HG03060 (cell line): ENCODE data around the gene MTOR.

Source experiments
- ATAC-seq: cut with Tn5 transposase; IDR thresholded peaks from one replicate; pipeline ENCODE4 v1.9.1; 2021; ENCODE audit warnings: low read depth, moderate number of reproducible peaks; ENCODE audit not compliant: unreplicated experiment

MTOR gene

DNA sequence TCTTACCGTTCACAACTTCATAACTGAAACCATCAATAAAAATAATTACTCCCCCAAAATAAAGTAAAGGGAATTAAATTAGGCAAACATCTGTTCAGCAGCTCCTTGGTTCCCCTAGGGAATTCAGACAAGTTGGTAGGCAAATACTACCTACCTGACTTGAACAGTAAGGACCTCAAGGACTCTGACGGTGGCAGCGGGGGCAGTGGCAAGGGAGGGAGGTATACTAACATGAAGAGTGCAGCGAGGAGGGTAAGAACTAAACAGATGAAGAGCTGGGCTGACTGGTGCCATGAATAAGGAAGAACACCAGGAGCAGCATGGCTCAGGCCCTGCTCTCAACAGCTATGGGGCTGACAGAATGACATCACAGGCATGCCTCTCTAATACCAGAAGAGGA, 33.1 kb downstream of the MTOR start:
- no peak for ATAC-seq

DNA sequence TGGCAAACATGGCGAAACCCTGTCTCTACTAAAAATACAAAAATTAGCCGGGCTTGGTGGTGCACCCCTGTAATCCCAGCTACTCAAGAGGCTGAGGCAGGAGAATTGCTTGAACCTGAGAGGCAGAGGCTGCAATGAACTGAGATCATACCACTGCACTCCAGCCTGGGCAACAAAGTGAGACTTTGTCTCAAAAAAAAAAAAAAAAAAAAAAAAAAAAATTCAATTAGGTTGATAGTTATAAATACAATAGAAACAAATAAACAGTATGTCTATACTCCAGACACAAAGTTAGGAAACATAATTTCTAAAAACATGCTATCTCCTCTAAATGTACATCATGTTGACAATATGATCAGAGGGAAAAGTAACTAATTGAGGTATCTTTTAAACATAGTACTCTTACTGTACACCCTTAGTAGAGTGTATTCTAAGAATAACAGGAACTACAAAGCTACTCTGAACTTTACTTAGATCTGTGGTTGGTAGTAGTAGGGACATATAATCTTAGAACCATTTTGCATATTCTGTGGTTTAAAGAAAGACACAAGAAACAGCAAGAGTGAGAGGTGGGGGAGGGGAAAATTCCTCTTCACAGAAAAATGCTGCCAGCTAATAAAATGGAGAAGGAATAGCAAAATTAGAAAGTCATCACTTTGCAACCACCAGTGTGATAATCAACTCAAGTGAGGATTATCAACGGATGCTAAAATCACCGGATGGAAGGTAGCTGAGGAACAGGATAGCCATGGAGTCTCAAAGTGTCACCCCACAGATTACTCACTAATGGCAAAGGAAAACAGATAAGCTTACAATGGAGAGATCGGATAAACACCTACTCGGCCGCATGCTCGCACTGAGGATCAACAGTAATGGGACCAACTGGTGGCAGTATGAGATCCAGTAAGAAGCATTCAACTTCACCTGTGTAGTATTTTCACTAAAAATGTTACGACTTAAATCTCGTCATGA, 35.0 kb downstream of the MTOR start:
- ATAC-seq, result no peak

DNA sequence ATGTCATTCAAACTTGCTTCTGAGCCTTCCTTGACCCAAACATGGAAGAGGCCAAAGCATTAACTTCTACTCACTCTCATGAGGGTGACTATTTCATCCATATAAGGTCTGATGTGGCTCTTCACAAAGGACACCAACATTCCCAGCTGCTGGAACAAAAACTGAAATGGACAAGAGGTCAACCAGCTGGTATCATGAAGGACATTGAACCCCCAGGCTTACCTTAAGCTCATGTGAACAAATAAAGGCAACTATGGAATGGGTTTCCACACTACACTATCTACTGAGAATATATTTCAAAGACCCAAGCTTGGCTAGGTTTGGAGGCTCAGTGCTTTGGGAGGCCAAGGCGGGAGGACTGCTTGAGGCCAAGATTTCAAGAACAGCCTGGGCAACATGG, 46.3 kb downstream of the MTOR start:
- ATAC-seq, result no peak

DNA sequence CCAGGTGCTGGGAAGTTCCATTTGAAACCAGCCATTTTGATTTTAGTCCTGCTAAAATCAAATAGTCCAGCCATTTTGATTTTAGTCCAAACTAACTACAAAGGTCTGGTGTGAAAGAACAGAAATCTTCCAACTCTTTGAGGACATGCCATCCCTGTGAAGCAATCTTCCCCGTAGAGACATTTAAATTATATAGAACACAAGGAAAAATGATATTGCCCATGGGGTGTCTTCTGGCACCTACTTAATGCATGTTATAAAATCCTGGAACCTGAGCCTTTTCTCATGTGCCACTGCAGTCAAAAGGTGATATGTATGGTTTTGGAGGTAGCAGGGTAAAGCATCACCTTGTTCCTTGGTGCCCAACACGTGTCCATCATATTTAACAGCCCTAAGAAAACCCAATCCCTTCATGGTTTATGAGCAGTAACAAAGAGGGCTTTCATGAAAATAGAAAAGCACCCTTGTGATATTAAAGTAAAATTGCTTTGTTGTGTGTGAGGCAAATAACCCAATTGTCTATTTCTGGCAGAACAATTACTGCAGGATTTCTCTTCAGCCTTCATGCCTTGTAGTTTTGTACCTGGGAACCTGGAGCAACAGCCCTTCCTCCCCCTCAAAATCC, 46.9 kb downstream of the MTOR start:
- no peak for ATAC-seq

DNA sequence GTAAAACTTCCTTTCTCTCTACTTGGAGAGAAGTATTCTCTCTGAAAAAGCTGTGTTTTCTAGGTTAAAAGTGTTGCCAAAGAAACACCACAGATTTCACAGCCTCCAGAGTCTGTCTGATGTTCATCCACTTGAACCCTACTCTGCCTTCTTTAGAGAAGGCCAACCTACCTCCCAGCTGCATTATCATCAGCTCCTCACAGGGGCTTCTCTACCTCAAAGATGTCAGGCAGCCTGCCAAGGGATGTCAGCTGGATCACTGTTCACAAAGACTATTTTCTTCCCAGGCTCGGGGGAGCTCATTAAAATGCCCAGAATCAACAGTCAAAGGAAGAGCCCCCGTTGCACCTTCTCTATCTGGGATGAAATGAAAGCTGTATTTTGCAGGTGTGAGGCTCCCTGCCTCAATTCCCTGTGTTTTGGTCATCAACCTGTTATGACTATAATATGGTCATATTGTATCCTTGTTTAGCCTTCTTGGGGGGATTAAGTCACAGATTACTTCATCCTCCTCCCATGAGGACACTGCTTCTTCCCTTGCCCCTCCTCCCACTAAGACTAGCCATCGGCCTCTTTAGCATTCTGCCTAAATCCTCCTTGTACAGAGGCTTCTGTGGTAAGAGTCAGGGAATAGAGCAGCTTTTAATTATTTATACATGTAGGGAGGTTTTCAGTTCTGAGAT, 47.5 kb downstream of the MTOR start:
- ATAC-seq, result no peak

DNA sequence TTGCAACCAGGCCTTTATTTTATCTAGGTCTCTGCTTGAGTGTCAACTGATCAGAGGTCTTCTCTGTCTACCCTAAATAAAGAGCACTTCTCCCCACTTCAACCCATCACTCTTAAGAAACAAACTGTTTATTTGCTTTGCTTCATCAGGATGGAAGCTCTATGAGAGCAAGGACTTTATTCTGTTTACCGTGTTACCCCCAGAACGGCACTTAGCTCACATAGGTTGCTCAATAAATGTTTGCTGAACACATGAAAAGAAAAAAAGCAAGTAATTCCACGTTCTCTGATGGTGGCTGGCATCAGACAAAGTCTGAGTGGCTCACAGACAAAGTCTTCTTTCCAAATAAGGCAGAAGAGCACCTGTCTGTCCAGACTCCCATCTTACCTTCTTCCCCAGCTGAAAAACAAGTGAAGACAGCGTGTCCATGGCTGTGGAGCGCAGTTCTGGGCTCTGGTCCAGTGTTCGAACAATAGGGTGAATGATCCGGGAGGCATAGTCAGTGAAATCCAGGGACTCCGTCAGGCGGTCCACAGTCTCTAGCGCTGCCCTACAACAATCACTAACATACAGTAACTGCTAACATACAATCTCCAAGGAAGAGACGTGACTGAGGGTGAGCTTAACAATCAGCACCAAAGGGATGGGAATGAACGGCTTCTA, 50.3 kb downstream of the MTOR start:
- no peak for ATAC-seq

DNA sequence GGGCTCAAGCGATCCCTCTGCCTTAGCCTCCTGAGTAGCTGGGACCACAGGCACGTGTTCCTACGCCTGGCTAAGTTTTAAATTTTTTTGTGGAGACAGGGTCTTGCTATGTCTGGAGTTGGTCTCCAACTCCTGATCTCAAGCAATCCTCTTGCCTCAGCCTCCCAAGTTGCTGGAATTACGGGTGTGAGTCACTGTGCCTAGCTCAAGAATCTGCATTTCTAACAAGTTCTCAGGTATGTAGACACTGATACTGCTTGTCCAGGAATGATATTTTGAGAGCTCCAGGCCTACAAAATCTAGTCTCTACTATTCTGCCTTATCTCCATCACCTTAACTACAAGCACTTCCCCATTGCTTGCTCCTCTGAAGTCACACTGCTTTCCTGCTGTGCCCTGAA, 50.9 kb downstream of the MTOR start:
- ATAC-seq, result no peak

DNA sequence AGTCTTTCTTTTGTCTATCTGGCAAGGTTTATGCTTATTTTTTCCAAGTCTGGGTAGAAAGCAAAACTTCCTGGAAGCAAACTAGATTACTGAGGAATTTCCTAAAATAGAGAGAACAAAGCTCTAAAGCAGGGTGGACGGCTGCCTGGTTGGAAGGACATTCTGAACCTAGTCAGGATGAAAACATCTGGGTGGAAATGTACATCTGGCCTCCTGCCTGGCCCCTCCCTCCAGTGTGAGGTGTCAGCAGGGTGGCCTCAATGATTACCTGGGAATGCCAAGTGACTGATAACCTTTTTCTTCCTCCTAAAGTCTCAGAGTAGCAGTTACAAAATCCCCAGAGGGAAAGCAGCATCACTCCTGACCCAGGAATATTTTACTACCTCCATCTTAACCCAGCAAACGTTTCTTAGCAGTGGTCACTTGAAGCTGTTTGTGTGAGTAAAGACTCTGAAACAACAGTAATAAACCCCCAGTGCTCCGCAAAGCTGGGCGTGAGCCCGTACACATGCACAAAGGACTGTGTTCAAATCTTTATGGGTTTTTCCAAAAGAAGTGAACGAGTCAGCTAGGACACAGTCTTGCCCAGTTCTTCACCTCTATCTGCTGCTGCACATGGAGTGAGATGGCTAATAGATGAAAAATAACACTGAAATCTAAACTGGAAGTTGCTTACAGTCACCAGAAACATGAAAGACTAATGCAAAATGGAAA, 54.3 kb downstream of the MTOR start:
- no peak for ATAC-seq

DNA sequence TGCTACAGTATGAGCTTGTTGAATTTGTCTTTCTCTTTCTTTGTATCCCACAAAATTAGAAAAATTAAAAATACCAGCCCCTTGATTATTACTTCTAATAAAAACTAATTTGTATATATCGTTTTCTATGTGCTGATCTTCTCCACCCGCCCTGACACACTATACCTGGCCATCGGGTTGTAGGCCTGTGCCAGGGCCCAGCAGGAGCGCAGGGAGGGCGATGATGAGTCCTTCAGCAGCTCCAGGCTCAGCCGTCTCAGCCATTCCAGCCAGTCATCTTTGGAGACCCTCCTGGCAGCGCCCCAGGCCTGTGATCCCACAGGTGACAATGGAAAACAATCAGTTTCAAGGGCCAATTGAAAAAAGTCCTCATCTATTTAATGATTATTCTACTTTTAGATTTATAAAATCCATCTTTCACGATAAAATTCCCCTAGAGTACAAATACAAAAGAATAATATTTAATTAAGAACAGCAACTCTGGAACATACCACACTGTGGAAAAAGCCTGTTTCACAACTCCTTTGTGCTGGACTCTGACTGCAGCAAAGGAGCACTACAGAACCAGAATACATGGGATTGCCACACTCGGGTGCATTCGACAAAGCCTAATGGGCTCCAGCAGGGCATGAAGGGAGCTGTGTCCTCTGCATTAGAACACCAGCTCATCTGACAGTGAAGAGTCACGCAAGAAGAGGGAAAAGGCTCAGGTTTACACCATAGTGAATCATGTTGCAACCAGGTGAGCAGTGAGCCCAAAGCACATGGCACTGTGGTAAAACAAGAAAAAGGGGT, 57.8 kb downstream of the MTOR start:
- no peak for ATAC-seq

DNA sequence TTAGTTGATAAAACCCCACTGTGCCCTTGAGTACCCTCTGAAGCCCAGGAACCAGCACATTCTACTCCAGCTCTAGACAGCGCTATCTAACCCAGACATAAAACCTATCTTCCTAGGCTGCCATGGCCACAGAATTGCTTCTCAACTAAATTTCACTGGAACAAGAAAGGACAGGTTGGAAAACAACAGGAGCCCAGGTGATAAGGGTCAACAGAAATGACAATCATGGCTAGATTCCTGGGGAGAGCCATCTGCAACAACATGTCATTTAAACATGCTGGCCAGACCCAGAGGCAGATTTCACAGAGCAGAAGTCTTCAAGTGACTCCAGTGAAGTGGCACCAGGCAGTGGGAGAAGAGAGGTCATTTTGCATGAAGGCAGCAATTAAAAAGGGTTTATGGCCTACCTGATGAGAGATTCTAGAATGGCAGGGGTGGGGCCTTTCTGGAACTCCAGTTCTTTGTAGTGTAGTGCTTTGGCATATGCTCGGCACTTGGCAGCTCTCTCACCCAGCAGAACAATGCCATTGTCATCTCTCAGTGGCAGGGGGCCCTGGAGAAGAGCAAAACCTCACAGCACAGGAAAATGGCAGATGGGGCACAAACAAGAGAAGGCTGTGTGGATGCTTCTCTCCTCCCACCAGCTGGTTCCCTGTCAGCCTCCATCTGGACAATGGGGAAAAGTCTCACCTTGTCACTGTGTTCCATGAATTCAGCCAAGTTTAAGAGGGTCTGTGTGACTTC, 63.3 kb downstream of the MTOR start:
- no peak for ATAC-seq

DNA sequence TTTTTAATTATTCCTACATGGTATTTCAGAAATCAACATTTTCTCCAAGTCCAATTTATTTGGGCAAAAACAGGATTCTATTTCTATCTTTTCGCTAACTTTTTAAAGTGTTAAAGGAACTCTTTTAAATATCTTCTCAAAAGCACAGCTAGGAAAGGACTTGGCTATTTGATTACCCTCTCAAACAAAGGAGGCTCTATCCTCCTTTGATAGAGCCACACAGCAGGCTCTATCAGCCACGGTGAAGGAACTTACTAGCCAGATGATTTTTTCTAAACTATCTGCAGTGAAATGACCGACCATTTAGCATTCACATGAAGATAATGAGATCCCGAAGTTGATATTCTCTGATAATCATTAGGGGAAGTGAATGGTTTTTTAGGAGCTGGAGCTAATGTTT, 64.1 kb downstream of the MTOR start:
- no peak for ATAC-seq

DNA sequence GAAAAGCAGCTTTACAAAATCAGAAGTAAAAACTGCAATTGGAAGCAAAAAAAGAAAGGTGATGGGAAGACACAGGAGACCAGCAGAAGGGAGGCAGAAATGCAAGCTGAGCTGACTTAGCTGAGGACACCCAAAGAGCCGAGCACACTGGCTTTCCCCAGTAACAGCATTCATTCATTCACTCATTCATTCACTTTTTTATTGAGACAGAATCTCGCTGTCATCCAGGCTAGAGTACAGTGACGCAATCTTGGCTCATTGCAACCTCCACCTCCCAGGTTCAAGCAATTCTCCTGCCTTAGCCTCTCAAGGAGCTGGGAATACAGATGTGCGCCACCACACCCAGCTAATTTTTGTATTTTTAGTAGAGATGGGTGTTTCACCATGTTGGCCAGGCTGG, 65.0 kb downstream of the MTOR start:
- no peak for ATAC-seq

DNA sequence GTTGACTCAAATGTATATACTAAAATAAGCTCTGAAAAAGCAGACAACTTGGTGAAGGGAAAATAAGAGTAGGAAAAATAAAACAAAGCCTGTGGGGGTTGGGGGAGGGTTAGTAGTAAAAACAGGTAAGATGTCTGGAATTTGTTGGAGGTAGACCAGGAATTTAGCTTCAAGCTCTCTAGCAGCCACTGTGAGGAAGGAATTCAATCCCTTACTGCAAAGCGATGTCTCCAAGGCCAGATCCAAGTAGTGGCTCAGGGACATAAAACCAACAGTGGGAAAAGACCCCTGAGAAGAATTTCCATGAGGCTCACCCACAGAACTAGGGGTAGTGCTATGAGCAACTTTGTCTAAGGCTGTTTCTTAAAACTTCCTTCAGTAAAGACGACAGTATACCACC, 65.4 kb downstream of the MTOR start:
- ATAC-seq, result no peak

DNA sequence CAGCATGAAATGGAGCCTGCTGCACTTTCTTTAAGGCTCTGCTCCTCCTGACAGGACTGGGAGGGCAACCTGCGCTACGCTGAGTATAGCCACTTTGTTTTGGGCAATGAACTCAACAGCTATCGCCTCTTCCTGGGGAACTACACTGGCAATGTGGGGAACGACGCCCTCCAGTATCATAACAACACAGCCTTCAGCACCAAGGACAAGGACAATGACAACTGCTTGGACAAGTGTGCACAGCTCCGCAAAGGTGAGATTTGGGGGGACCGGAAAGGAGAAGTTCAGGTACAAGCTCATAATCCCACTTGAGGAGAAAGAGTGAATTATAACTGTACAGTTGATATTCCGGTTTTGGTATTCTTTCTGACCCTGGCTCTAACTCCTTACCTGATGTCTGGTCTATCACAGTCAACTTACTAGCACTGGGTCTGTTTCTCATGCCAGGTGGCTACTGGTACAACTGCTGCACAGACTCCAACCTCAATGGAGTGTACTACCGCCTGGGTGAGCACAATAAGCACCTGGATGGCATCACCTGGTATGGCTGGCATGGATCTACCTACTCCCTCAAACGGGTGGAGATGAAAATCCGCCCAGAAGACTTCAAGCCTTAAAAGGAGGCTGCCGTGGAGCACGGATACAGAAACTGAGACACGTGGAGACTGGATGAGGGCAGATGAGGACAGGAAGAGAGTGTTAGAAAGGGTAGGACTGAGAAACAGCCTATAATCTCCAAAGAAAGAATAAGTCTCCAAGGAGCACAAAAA, 67.8 kb downstream of the MTOR start:
- ATAC-seq, result no peak

DNA sequence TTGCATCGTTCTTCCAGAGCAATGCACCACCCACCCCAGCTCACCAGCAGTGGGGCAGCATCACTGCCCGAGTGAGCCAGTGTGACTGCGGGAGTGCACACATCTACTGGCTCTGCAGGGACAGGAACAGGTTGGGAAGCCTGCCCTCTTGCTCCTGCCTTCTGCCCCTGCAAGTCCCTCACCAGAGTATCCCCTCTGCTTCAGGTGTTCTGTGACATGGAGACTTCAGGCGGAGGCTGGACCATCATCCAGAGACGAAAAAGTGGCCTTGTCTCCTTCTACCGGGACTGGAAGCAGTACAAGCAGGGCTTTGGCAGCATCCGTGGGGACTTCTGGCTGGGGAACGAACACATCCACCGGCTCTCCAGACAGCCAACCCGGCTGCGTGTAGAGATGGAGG, 69.0 kb downstream of the MTOR start:
- no peak for ATAC-seq

DNA sequence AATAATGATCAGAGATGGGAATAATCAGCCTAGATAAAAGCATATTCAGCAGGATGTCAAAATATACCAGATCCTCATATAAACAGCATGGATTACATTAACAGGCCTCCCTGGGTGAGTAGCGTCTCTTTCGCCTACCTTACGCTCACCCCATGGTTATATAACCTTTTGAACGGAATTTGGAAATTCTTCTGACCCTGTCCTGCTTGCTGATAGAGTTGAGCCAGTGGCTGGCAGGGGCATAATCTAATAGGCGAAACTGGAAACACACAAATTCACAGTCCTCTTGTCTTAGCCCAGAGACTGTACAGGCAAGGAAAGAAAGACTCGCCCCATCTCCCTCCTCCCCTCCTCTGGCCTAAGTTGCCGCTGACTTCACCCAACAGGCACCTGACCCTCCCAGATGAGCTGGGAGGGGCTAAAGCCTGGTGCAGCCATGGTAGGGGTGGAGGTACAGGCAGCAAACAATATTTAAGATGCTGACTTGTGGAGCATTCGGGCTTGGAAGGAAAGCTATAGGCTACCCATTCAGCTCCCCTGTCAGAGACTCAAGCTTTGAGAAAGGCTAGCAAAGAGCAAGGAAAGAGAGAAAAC, 73.4 kb downstream of the MTOR start, which contains the start of gene ANGPTL7:
Gene ANGPTL7, plus strand, starts transcription at position 498 of the 594 bp plus-strand sequence. CDS start 225 bp downstream, outside the sequence.
- ATAC-seq, result no peak

DNA sequence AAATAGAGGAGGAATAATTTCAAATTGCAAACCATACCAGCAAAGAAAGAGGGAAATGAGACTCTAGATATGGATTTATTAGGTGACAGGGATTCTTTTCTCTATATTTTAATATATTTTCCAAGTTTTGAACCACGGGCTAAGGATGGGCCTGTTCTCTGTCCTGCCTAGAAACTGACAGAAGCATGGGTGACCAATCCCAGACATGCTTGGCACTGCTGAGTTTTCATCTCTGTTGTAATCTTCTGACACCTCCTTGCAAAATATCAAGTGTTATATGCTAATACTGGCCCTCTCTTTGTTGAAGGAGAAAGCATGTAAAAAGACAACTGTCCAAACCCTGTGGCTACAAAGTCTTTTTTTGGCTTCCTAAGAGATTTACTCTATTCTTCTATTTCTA, 74.0 kb downstream of the MTOR start:
- ATAC-seq, result no peak

DNA sequence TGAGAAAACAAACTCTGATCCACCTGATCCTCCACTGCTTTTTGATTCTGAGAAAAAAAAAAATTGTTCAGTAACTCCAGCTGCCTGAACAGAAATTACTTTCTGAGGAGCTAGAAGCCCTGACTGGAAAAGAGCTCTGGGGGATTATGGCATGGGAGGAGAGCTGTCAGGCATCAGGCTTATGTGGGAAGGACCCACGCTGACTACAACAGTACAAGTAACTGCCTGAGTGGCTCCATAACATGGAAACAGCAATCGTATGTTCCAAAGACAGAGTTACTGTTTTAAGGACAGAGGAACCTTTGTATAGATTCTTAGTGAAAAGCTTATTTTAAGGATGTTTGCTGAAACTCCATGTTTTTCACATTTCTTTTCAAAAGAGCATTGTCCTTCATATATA, 74.4 kb downstream of the MTOR start:
- ATAC-seq, result no peak
